Keratinocyte (primary cell): Measurements from ENCODE around the gene CILP2.

Source experiments
- EZH2 ChIP-seq: IDR thresholded peaks from one replicate; pipeline ENCODE4 v1.6.1; 2012; ENCODE audit warnings: inconsistent platforms, mild to moderate bottlenecking, low read length, moderate library complexity
- TF ChIP-seq, protein P1 (sequence below), 3 experiments: IDR thresholded peaks in 1 of 3; conservative IDR thresholded peaks in 1 of 3; optimal IDR thresholded peaks in 1 of 3; 2 replicates in 2 of 3; 3 replicates in 1 of 3; pipeline versions ENCODE3 to v1.5.1; 2011; ENCODE audit warnings: low read length in 3 of 3, mild to moderate bottlenecking in 3 of 3, moderate library complexity in 2 of 3, control low read depth in 1 of 3, inconsistent platforms in 1 of 3; ENCODE audit not compliant: insufficient read depth in 2 of 3; ENCODE audit errors: extremely low read depth in 1 of 3

DNA sequence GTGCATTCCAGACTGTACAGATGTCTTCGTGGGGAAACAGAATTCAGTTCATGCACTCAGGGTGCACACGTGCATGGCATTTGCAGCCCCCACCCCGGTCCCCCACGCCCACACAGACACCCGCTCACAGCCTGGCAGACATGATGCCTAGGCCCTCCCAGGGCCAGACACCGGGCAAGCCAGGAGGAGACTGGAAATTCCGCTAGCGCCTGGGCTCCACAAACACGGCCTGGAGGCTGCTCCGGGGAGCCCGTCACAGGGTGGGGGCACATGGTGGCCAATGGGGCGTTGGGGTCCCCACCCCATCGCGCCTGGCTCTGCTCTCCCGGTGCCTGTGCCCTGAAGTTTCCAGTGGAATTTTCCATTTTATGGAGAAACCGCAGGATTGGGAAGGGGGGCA lies 3.6 kb downstream of the CILP2 start:
- TF ChIP-seq, protein P1, sequence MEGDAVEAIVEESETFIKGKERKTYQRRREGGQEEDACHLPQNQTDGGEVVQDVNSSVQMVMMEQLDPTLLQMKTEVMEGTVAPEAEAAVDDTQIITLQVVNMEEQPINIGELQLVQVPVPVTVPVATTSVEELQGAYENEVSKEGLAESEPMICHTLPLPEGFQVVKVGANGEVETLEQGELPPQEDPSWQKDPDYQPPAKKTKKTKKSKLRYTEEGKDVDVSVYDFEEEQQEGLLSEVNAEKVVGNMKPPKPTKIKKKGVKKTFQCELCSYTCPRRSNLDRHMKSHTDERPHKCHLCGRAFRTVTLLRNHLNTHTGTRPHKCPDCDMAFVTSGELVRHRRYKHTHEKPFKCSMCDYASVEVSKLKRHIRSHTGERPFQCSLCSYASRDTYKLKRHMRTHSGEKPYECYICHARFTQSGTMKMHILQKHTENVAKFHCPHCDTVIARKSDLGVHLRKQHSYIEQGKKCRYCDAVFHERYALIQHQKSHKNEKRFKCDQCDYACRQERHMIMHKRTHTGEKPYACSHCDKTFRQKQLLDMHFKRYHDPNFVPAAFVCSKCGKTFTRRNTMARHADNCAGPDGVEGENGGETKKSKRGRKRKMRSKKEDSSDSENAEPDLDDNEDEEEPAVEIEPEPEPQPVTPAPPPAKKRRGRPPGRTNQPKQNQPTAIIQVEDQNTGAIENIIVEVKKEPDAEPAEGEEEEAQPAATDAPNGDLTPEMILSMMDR (optimal IDR thresholded peaks at IDR 0.05 in 1 of 3, IDR thresholded peaks at IDR 0.05 in 1 of 3, conservative IDR thresholded peaks at IDR 0.05 in 1 of 3; ENCODE audit: extremely low read depth in 1 of 3, insufficient read depth in 2 of 3, low read length in 3 of 3) = no peak
- no peak for TF ChIP-seq EZH2
